CD4-positive, CD25-positive, alpha-beta regulatory T cell (primary cell): Measurements from ENCODE around the gene ALDH3A2. TPM values are rescaled to one million over a fixed set of nuclear protein-coding genes. Genes with fewer than 3 reads are reported as not detected.

Source experiments
- ATAC-seq, 2 donors: fragments of 150-1000 bp; cut with Tn5 transposase; one replicate each; pipeline ENCODE4 v1.10.0; 2021; ENCODE audit warnings: low read depth in 2 of 2, moderate number of reproducible peaks in 2 of 2, moderate library complexity in 1 of 2
- DNase-seq, 3 donors: peaks; one replicate each; pipeline versions ENCODE4 v3.0.0 to v3.0.0-alpha.2; 2012 to 2022; ENCODE audit warnings: mixed read lengths in 1 of 3
- H3K27ac ChIP-seq: one replicate; pipeline ENCODE4 v1.7.0; 2013; ENCODE audit warnings: mild to moderate bottlenecking, low read length; ENCODE audit not compliant: insufficient read depth, poor library complexity, severe bottlenecking
- H3K27me3 ChIP-seq: one replicate; pipeline ENCODE4 v1.7.0; 2013; ENCODE audit warnings: low read length; ENCODE audit not compliant: control insufficient read depth, insufficient read depth
- H3K36me3 ChIP-seq: one replicate; pipeline ENCODE4 v1.7.0; 2013; ENCODE audit warnings: mild to moderate bottlenecking, low read length, moderate library complexity; ENCODE audit not compliant: control insufficient read depth, insufficient read depth
- H3K4me1 ChIP-seq: 2 replicates; pipeline ENCODE4 v1.7.0; 2013; ENCODE audit warnings: mild to moderate bottlenecking, low read length; ENCODE audit not compliant: insufficient read depth, control insufficient read depth, poor library complexity, severe bottlenecking
- H3K4me3 ChIP-seq: one replicate; pipeline ENCODE4 v1.7.0; 2013; ENCODE audit warnings: low read depth, mild to moderate bottlenecking, low read length, moderate library complexity
- H3K9me3 ChIP-seq, 2 experiments: 1 replicate in 1 of 2; 2 replicates in 1 of 2; pipeline ENCODE4 v1.7.0; 2013; ENCODE audit warnings: low read length in 2 of 2, mild to moderate bottlenecking in 1 of 2, moderate library complexity in 1 of 2; ENCODE audit not compliant: control insufficient read depth in 2 of 2
- H3K27ac Mint-ChIP-seq, 3 donors: one replicate each; pipeline ENCODE4 v1.8.0; 2020 to 2022; ENCODE audit warnings: mild to moderate bottlenecking in 3 of 3, mixed read lengths in 3 of 3, moderate library complexity in 2 of 3
- H3K27me3 Mint-ChIP-seq: one replicate; pipeline ENCODE4 v1.8.0; 2022; ENCODE audit warnings: mild to moderate bottlenecking, mixed read lengths
- H3K36me3 Mint-ChIP-seq: one replicate; pipeline ENCODE4 v1.8.0; 2020; ENCODE audit warnings: mixed read lengths
- H3K4me1 Mint-ChIP-seq, 4 donors: one replicate each; pipeline ENCODE4 v1.8.0; 2020 to 2022; ENCODE audit warnings: mixed read lengths in 4 of 4, mild to moderate bottlenecking in 1 of 4
- H3K4me3 Mint-ChIP-seq, 4 donors: one replicate each; pipeline ENCODE4 v1.8.0; 2020 to 2022; ENCODE audit warnings: mild to moderate bottlenecking in 4 of 4, mixed read lengths in 4 of 4, moderate library complexity in 3 of 4
- H3K9me3 Mint-ChIP-seq, 7 donors: one replicate each; pipeline ENCODE4 v1.8.0; 2020 to 2022; ENCODE audit warnings: mixed read lengths in 7 of 7, mild to moderate bottlenecking in 3 of 7, moderate library complexity in 2 of 7
- polyA plus RNA-seq, 4 donors: library from polyadenylated mRNA; unstranded; fragments of 300-500 nt; fragmentation: Illumina TruSeq; gene quantifications; one replicate each; pipeline ENCODE4 v1.2.3, GENCODE V29; 2021
- total RNA-seq: library from RNA; stranded (reverse); gene quantifications from one replicate; pipeline ENCODE4 v1.2.3, GENCODE V29; 2022

ALDH3A2 gene
- total and polyA plus RNA-seq, 5 donors from 2014 or later: 31.7 to 45.9 (median 38.8) TPM

- Histone ChIP-seq H3K9me3 (no peaks in the 10 kb centered on the region), H3K4me3 (peak overlapping the region; percentile 14), H3K4me1 (peaks cover 36% of the 10 kb centered on the region), H3K27me3 (no peaks in the 10 kb centered on the region), H3K36me3 (peaks cover 20% of the 10 kb centered on the region), H3K27ac (no peak overlapping the region)
- DNase-seq (no peak), ATAC-seq (no peak)
- peaks cover 21 to 63% (median 45%) of the 10 kb centered on the region in 4 donors for H3K4me1 Mint-ChIP-seq
- no peaks in the 10 kb centered on the region for H3K9me3 Mint-ChIP-seq
- H3K27ac Mint-ChIP-seq: peak overlapping the region in 2 of 3 donors; percentile 2 to 34
- H3K36me3 Mint-ChIP-seq: peaks cover 34% of the 10 kb centered on the region
- H3K4me3 Mint-ChIP-seq: peak overlapping the region in 1 of 4 donors; percentile 49
- H3K27me3 Mint-ChIP-seq: no peaks in the 10 kb centered on the region
Observed at GRCh38 chr17:19651451-19652238, 3.1 kb downstream of the ALDH3A2 start.

GRCh38 chr17:19652595-19652994, 4.0 kb downstream of the ALDH3A2 start:
- no peaks in the 10 kb centered on the region for H3K27me3 ChIP-seq
- DNase-seq (no peak), ATAC-seq (no peak)
- no peaks in the 10 kb centered on the region for H3K9me3 ChIP-seq
- no peak overlapping the region for H3K4me3 Mint-ChIP-seq
- no peaks in the 10 kb centered on the region for H3K27me3 Mint-ChIP-seq
- H3K4me3 ChIP-seq: no peak overlapping the region
- peaks cover 29% of the 10 kb centered on the region for H3K36me3 ChIP-seq
- peaks cover 38% of the 10 kb centered on the region for H3K36me3 Mint-ChIP-seq
- H3K4me1 Mint-ChIP-seq: peaks cover 24 to 62% (median 42%) of the 10 kb centered on the region in 4 donors
- H3K9me3 Mint-ChIP-seq: no peaks in the 10 kb centered on the region
- peaks cover 33% of the 10 kb centered on the region for H3K4me1 ChIP-seq
- H3K27ac Mint-ChIP-seq: no peak overlapping the region
- H3K27ac ChIP-seq: no peak overlapping the region

- no peaks in the 10 kb centered on the region for H3K9me3 Mint-ChIP-seq
- DNase-seq (no peak), ATAC-seq (no peak)
- H3K36me3 Mint-ChIP-seq: peaks cover 45% of the 10 kb centered on the region
- no peaks in the 10 kb centered on the region for H3K27me3 Mint-ChIP-seq
- no peak overlapping the region for H3K27ac ChIP-seq
- H3K4me1 ChIP-seq: peaks cover 21% of the 10 kb centered on the region
- no peaks in the 10 kb centered on the region for H3K9me3 ChIP-seq
- H3K4me3 ChIP-seq: no peak overlapping the region
- H3K4me1 Mint-ChIP-seq: peaks cover 29 to 54% (median 38%) of the 10 kb centered on the region in 4 donors
- H3K27ac Mint-ChIP-seq: no peak overlapping the region
- H3K27me3 ChIP-seq: no peaks in the 10 kb centered on the region
- no peak overlapping the region for H3K4me3 Mint-ChIP-seq
- H3K36me3 ChIP-seq: peaks cover 33% of the 10 kb centered on the region
Observed at GRCh38 chr17:19654342-19654886, 5.9 kb downstream of the ALDH3A2 start.

GRCh38 chr17:19654896-19655295, 6.3 kb downstream of the ALDH3A2 start:
- H3K36me3 ChIP-seq: peaks cover 36% of the 10 kb centered on the region

GRCh38 chr17:19656336-19656735, 7.8 kb downstream of the ALDH3A2 start:
- H3K27ac Mint-ChIP-seq: peak overlapping the region in 2 of 3 donors; percentile 23 to 62
- no peak for ATAC-seq

More at GRCh38 chr17:19654896-19655295, 6.3 kb downstream of the ALDH3A2 start:
- ATAC-seq (no peak), DNase-seq (peak in 1 of 3 donors; percentile 13)
- Mint-ChIP-seq H3K4me3 (no peak overlapping the region), H3K27ac (no peak overlapping the region), H3K36me3 (peaks cover 48% of the 10 kb centered on the region), H3K9me3 (no peaks in the 10 kb centered on the region), H3K4me1 (peaks cover 26 to 50% (median 36%) of the 10 kb centered on the region in 4 donors), H3K27me3 (no peaks in the 10 kb centered on the region)
- Histone ChIP-seq H3K9me3 (no peaks in the 10 kb centered on the region), H3K27me3 (no peaks in the 10 kb centered on the region), H3K27ac (no peak overlapping the region), H3K4me1 (peaks cover 16% of the 10 kb centered on the region), H3K4me3 (no peak overlapping the region)

GRCh38 chr17:19656851-19657581, 8.5 kb downstream of the ALDH3A2 start:
- ATAC-seq (no peak), DNase-seq (peak in 1 of 3 donors; percentile 41)
- peak overlapping the region in 1 of 4 donors; percentile 43 for H3K4me3 Mint-ChIP-seq
- peaks cover 12 to 30% (median 22%) of the 10 kb centered on the region in 4 donors for H3K4me1 Mint-ChIP-seq
- H3K27me3 ChIP-seq: no peaks in the 10 kb centered on the region
- H3K27me3 Mint-ChIP-seq: no peaks in the 10 kb centered on the region
- peak overlapping the region in 1 of 3 donors; percentile 86 for H3K27ac Mint-ChIP-seq
- H3K9me3 Mint-ChIP-seq: no peaks in the 10 kb centered on the region
- H3K36me3 ChIP-seq: peaks cover 48% of the 10 kb centered on the region
- no peaks in the 10 kb centered on the region for H3K9me3 ChIP-seq
- peaks cover 48% of the 10 kb centered on the region for H3K36me3 Mint-ChIP-seq
- H3K27ac ChIP-seq: no peak overlapping the region
- no peak overlapping the region for H3K4me3 ChIP-seq
- no peaks in the 10 kb centered on the region for H3K4me1 ChIP-seq

More at GRCh38 chr17:19656336-19656735, 7.8 kb downstream of the ALDH3A2 start:
- no peaks in the 10 kb centered on the region for H3K27me3 ChIP-seq
- no peak overlapping the region for H3K27ac ChIP-seq
- H3K4me1 Mint-ChIP-seq: peaks cover 19 to 37% (median 27%) of the 10 kb centered on the region in 4 donors
- H3K4me1 ChIP-seq: peaks cover 3% of the 10 kb centered on the region
- no peak overlapping the region for H3K4me3 ChIP-seq
- no peak overlapping the region for H3K4me3 Mint-ChIP-seq
- DNase-seq: no peak
- H3K36me3 ChIP-seq: peaks cover 48% of the 10 kb centered on the region
- H3K27me3 Mint-ChIP-seq: no peaks in the 10 kb centered on the region
- H3K36me3 Mint-ChIP-seq: peaks cover 49% of the 10 kb centered on the region
- no peaks in the 10 kb centered on the region for H3K9me3 Mint-ChIP-seq
- H3K9me3 ChIP-seq: no peaks in the 10 kb centered on the region

- Histone ChIP-seq H3K4me3 (no peak overlapping the region), H3K4me1 (no peaks in the 10 kb centered on the region), H3K27ac (no peak overlapping the region), H3K36me3 (peaks cover 65% of the 10 kb centered on the region), H3K27me3 (no peaks in the 10 kb centered on the region), H3K9me3 (no peaks in the 10 kb centered on the region)
- Mint-ChIP-seq H3K9me3 (no peaks in the 10 kb centered on the region), H3K27ac (no peak overlapping the region), H3K4me3 (peak overlapping the region in 1 of 4 donors; percentile 31), H3K27me3 (no peaks in the 10 kb centered on the region), H3K36me3 (peaks cover 49% of the 10 kb centered on the region), H3K4me1 (peaks cover 0 to 28% (median 19%) of the 10 kb centered on the region in 4 donors)
- ATAC-seq (no peak), DNase-seq (no peak)
Observed at GRCh38 chr17:19659366-19660177, 11.0 kb downstream of the ALDH3A2 start.
